Uterus (tissue), 4 donors: Measurements from ENCODE around the gene GMPS. TPM values are rescaled to one million over a fixed set of nuclear protein-coding genes. Genes with fewer than 3 reads are reported as not detected.
"Not testable (repeated sequence)": the region's sequence is repeated elsewhere in the genome, so short reads cannot be mapped to it uniquely, and the experiment has no call there.

Experiments used
- DNase-seq, 2 donors: peaks; one replicate each; pipeline ENCODE4 v3.0.0-alpha.2; 2019 to 2020
- H3K27ac ChIP-seq, 2 donors: fragments of 200-600 bp; sonication (generic); 1 replicate in 1 of 2; 2 replicates in 1 of 2; pipeline ENCODE4 v1.5.1; 2016 to 2018
- H3K27me3 ChIP-seq, 2 donors: fragments of 200-600 bp; sonication (generic); one replicate each; pipeline ENCODE4 v1.5.1; 2018 to 2019; ENCODE audit warnings: control low read depth in 1 of 2
- H3K36me3 ChIP-seq, 2 donors: fragments of 200-600 bp; sonication (generic); one replicate each; pipeline ENCODE4 v1.5.1; 2019; ENCODE audit warnings: control low read depth in 1 of 2
- H3K4me1 ChIP-seq, 2 donors: fragments of 200-600 bp; sonication (generic); one replicate each; pipeline ENCODE4 v1.5.1; 2018 to 2019; ENCODE audit warnings: control low read depth in 1 of 2
- H3K4me3 ChIP-seq, 2 donors: fragments of 200-600 bp; sonication (generic); 1 replicate in 1 of 2; 2 replicates in 1 of 2; pipeline ENCODE4 v1.5.1; 2018 to 2019; ENCODE audit warnings: mild to moderate bottlenecking in 1 of 2
- H3K9me3 ChIP-seq, 2 donors: fragments of 200-600 bp; sonication (generic); one replicate each; pipeline ENCODE4 v1.5.1; 2019; ENCODE audit warnings: control low read depth in 1 of 2
- POLR2A ChIP-seq, 2 donors: fragments of 450-650 bp; IDR thresholded peaks; one replicate each; pipeline ENCODE4 v1.6.1; 2016; ENCODE audit warnings: antibody characterized with exemption in 2 of 2, mild to moderate bottlenecking in 1 of 2, moderate library complexity in 1 of 2
- intact Hi-C: fragments of 100-400 bp; cut with DNase I; formaldehyde crosslinking; loops from one replicate; pipeline ENCODE4 v1.15.1; 2023; ENCODE audit warnings: low total_unique reads
- total RNA-seq, 4 donors: library from RNA; depleted of rRNA in 3 of 4; stranded (reverse); fragments of >200 nt in 3 of 4; gene quantifications; one replicate each; pipeline versions ENCODE4 v1.1.0 to v1.2.4, GENCODE V29; 2014 to 2023
- TF ChIP-seq, protein P1 (sequence below), 4 experiments: fragments of 200-600 bp in 2 of 4; fragments of 450-650 bp in 2 of 4; sonication (generic) in 2 of 4; IDR thresholded peaks; one replicate each; pipeline ENCODE4 v1.5.1; 2016 to 2019; ENCODE audit warnings: antibody characterized with exemption in 4 of 4, mild to moderate bottlenecking in 2 of 4, moderate library complexity in 1 of 4
- donor health status: DM: yes; HTN: yes; CAD: no.

The GMPS gene
- total RNA-seq, 4 donors from 2014 or later: 10.5 to 71.7 (median 51.3) TPM

DNA sequence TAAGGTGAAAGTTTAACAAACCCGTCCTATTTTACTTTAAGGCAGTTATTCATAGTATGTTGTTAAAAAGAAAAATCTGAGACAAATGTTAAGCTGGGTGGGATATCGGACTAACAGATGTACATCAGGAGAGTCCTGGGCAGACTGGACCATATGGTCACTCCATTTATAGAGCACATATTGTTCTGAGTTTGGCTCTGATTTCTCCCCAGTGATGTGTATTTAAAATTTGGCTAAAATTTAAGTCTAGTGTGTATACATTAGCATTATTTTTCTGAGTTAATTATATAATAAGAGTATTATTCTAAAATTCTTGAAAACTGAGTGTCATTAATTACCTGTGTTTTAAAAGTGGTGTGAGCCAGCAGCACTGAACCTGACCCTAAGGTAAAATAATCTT is 6.1 kb downstream of the GMPS start:
- H3K36me3 ChIP-seq: no peaks in the 10 kb centered on the region
- TF ChIP-seq, protein P1, sequence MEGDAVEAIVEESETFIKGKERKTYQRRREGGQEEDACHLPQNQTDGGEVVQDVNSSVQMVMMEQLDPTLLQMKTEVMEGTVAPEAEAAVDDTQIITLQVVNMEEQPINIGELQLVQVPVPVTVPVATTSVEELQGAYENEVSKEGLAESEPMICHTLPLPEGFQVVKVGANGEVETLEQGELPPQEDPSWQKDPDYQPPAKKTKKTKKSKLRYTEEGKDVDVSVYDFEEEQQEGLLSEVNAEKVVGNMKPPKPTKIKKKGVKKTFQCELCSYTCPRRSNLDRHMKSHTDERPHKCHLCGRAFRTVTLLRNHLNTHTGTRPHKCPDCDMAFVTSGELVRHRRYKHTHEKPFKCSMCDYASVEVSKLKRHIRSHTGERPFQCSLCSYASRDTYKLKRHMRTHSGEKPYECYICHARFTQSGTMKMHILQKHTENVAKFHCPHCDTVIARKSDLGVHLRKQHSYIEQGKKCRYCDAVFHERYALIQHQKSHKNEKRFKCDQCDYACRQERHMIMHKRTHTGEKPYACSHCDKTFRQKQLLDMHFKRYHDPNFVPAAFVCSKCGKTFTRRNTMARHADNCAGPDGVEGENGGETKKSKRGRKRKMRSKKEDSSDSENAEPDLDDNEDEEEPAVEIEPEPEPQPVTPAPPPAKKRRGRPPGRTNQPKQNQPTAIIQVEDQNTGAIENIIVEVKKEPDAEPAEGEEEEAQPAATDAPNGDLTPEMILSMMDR (IDR thresholded peaks at IDR 0.05): no peak
- no peak for TF ChIP-seq POLR2A (IDR thresholded peaks at IDR 0.05)
- no peak overlapping the region for H3K27ac ChIP-seq
- intact Hi-C loops: loop anchor here (10.0 kb wide), 1 partner anchor 72 kb away; the partner anchor contains the start of gene C3orf33
- peaks cover 0 to 11% of the 10 kb centered on the region in 2 donors for H3K4me1 ChIP-seq
- no peak overlapping the region for H3K4me3 ChIP-seq
- H3K9me3 ChIP-seq: no peaks in the 10 kb centered on the region
- DNase-seq: no peak
- no peaks in the 10 kb centered on the region for H3K27me3 ChIP-seq

DNA sequence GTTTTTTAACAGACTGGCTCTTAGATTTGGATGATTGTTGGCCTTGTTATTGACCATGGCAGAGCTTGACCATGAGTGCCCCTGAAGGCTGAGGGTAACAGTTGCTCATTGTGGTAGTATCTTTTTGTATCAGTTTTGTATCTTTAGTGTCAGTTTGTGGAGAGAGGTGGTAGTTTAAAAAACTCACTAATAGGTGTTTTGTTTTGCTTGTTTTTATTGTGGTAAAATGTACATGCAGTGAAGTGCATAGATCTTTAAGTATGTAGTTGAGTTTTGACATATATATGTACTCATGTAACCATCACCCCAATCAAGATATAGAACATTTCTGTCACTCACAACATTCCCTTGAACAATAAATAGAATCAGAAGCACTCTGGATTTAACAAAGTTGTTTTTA is 9.8 kb downstream of the GMPS start:
- Histone ChIP-seq H3K4me3 (no peak overlapping the region), H3K27ac (no peak overlapping the region), H3K36me3 (no peaks in the 10 kb centered on the region), H3K4me1 (peaks cover 0 to 4% of the 10 kb centered on the region in 2 donors), H3K27me3 (no peaks in the 10 kb centered on the region), H3K9me3 (no peaks in the 10 kb centered on the region)
- intact Hi-C loops: no loop called here
- DNase-seq: no peak
- TF ChIP-seq POLR2A (IDR thresholded peaks at IDR 0.05): no peak
- TF ChIP-seq, protein P1 (IDR thresholded peaks at IDR 0.05): no peak

- H3K27ac ChIP-seq: no peak overlapping the region
- no peaks in the 10 kb centered on the region for H3K36me3 ChIP-seq
- no peak overlapping the region for H3K4me3 ChIP-seq
- no peaks in the 10 kb centered on the region for H3K9me3 ChIP-seq
- DNase-seq: no peak
- intact Hi-C loops: no loop called here
- peaks cover 0 to 4% of the 10 kb centered on the region in 2 donors for H3K4me1 ChIP-seq
- no peak for TF ChIP-seq POLR2A (IDR thresholded peaks at IDR 0.05)
- TF ChIP-seq, protein P1 (IDR thresholded peaks at IDR 0.05): no peak
- H3K27me3 ChIP-seq: no peaks in the 10 kb centered on the region
Observed at GRCh38 chr3:155884292-155884691, 13.8 kb downstream of the GMPS start.

DNA sequence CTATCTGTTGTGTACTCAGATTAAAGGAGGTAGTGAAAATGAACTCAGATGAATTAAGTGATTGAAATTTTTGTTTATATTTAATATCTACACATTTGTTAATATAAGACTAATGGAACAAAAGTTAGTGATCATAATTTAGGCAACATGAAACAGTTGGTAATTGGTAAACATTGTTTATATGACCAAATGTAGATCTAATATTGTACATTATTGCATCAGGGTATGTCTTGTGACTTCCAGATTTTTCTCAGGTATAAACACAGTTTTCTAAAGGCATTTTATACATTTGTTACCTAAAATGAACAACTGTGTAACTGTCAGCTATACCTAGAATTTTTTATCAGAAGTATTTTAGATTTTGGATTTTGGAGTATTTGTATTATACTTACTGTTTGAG is 14.8 kb downstream of the GMPS start:
- no peak overlapping the region for H3K4me3 ChIP-seq

DNA sequence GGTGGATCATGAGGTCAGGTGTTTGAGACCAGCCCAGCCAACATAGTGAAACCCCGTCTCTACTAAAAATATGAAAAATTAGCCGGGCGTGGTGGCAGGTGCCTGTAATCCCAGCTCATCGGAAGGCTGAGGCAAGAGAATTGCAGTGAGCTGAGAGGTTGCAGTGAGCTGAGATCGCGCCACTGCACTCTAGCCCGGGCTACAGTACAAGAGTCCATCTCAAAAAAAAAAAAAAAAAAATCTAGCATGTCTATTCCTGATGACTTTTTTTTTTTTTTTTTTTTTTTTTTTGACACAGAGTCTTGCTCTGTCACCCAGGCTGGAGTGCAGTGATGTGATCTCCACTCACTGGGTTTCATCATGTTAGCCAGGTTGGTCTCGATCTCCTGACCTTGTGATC is 15.9 kb downstream of the GMPS start:
- H3K4me3 ChIP-seq, H3K36me3 ChIP-seq, intact Hi-C loops, H3K27me3 ChIP-seq, H3K27ac ChIP-seq, H3K9me3 ChIP-seq, DNase-seq, H3K4me1 ChIP-seq: not testable (repeated sequence)

More for the DNA sequence above, 14.8 kb downstream of the GMPS start:
- Histone ChIP-seq H3K27me3 (no peaks in the 10 kb centered on the region), H3K4me1 (peaks cover 0 to 4% of the 10 kb centered on the region in 2 donors), H3K27ac (no peak overlapping the region), H3K9me3 (no peaks in the 10 kb centered on the region), H3K36me3 (no peaks in the 10 kb centered on the region)
- no peak for DNase-seq
- TF ChIP-seq, protein P1 (IDR thresholded peaks at IDR 0.05): no peak
- TF ChIP-seq POLR2A (IDR thresholded peaks at IDR 0.05): no peak
- intact Hi-C loops: no loop called here

DNA sequence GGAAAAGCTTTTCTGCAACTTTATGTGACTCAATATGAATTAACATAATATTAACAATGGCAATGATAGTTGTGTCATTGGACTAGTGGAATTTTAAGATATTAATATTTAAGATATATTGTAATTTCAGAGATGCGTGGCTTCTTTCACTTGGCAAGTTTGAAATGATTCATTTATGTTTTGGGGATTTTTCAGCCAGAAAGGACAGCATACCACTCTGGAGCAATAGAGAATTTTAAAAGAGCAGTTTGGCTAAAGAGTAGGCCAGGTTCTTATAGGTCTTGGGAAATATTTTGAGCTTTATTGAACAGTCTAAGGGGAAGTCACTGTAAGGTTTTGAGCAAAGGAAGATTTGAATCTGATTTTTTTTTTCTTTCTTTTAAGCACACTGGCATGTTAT is 16.5 kb downstream of the GMPS start:
- Histone ChIP-seq H3K4me1 (no peaks in the 10 kb centered on the region), H3K27me3 (no peaks in the 10 kb centered on the region), H3K4me3 (no peak overlapping the region), H3K9me3 (no peaks in the 10 kb centered on the region), H3K27ac (no peak overlapping the region), H3K36me3 (no peaks in the 10 kb centered on the region)
- TF ChIP-seq, protein P1 (IDR thresholded peaks at IDR 0.05): no peak
- no peak for TF ChIP-seq POLR2A (IDR thresholded peaks at IDR 0.05)
- intact Hi-C loops: no loop called here
- DNase-seq: no peak
